SU-DHL-6 (cell line): ENCODE data around the gene JSRP1.

Source experiments
- EZH2phosphoT487 ChIP-seq: fragments of 200-600 bp; sonication (generic), shearing (Covaris generic); conservative IDR thresholded peaks from 2 replicates; pipeline ENCODE4 v1.6.1; 2018; ENCODE audit warnings: mild to moderate bottlenecking, antibody characterized with exemption, low read length, moderate library complexity, mixed read lengths
- TF ChIP-seq, protein P1 (sequence below): fragments of 200-600 bp; sonication (generic); IDR thresholded peaks from one replicate; pipeline ENCODE4 v1.5.1; 2017; ENCODE audit warnings: antibody characterized with exemption, mild to moderate bottlenecking, low read length, moderate library complexity; ENCODE audit not compliant: insufficient read depth, poor library complexity, severe bottlenecking

DNA sequence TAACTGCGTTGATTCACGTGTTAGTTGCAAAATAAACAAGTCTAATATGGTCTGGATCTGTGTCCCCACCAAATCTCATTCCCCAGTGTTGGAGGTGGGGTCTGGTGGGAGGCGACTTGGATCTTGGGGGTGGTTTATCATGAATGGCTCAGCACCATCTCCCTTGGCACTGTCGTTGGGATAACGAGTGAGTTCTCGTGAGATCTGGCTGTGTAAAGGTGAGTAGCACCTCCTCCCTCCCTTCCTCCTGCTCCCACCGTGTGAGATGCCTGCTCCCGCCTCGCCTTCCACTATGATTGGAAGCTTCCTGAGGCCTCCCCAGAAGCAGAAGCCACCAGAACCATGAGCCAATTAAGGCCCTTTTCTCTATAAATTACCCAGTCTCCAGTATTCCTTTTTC, 20.9 kb upstream of the JSRP1 start:
- TF ChIP-seq, protein P1, sequence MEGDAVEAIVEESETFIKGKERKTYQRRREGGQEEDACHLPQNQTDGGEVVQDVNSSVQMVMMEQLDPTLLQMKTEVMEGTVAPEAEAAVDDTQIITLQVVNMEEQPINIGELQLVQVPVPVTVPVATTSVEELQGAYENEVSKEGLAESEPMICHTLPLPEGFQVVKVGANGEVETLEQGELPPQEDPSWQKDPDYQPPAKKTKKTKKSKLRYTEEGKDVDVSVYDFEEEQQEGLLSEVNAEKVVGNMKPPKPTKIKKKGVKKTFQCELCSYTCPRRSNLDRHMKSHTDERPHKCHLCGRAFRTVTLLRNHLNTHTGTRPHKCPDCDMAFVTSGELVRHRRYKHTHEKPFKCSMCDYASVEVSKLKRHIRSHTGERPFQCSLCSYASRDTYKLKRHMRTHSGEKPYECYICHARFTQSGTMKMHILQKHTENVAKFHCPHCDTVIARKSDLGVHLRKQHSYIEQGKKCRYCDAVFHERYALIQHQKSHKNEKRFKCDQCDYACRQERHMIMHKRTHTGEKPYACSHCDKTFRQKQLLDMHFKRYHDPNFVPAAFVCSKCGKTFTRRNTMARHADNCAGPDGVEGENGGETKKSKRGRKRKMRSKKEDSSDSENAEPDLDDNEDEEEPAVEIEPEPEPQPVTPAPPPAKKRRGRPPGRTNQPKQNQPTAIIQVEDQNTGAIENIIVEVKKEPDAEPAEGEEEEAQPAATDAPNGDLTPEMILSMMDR: no peak
- no peak for TF ChIP-seq EZH2phosphoT487
